RPMI7951 (cell line): ENCODE results near the gene DR1. TPM values are rescaled to one million over a fixed set of nuclear protein-coding genes. Genes with fewer than 3 reads are reported as not detected.

ENCODE experiments used
- DNase-seq: peaks from one replicate; pipeline ENCODE4 v3.0.0-alpha.2; 2012; ENCODE audit warnings: low read depth
- total RNA-seq: library from RNA; depleted of rRNA; stranded (reverse); fragments of >200 nt; shearing (Covaris generic); gene quantifications from 2 replicates; pipeline ENCODE4 v1.2.3, GENCODE V29; 2014; rRNA removed

Gene DR1
- 63.0 and 69.7 TPM in 2 replicates for total RNA-seq

DNA sequence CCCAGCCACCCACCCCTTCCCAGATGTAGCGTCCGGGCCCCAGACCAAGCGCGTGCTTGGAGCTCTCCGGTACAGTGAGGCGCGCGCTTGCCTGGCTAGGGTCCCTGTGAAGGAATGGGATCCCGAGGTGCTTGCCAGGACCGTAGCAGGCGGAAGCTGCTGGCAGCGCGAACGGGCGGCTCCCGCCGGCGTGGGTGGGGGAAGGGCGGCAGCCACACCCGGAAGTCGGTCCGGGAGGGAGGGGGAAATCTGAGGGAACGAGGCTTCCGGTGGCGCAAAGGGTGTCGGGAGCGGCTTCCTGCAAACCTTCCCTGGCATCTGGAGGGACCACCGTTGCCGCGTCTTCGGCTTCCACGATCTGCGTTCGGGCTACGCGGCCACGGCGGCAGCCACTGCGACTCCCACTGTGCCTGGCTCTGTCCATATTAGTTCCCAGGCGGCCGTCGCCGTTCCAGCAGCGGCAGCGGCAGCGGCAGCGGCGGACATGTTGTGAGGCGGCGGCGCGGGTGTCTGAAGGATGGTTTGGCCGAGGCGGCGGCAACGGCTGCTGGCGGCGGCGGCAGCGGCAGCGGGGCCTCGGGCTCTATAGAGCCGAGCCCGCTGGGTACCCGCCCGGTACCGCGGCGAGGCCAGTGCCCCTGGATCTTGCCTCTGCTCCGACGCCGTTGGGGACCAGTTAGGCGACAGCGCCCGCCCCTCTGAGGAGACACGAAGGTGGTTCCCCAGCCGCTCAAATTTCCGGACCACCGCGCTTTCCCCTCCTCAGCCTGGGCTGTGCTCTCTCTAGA, at the start of gene DR1:
TSS of gene DR1 (plus strand) at position 275 of the 788 bp plus-strand sequence. CDS start 739 bp downstream, outside the sequence.
- peak; percentile 93 for DNase-seq

- DNase-seq: no peak
These were observed 49.1 kb upstream of the DR1 start for GRCh38 chr1:93296555-93297154.

GRCh38 chr1:93301131-93301530, 44.6 kb upstream of the DR1 start:
- DNase-seq: no peak

DNA sequence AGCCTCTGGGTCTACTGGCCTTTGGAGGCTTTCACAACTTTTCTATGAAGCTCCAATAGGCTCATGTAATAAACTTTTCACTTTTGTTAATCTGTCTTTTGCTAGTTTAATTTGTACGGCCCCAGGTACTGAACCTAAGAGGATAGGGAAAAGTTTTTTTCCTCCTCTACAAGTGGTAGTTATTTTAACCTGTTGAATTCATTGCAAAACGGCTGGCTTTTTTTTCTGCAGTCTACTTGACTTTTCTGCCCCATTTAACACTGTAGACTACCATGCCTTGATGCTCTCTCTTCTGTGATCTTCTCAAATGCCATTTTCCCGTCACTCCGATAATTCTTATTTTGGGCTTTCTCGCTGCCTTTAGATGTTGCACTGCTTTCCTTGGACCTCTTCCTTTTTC, 43.6 kb upstream of the DR1 start:
- DNase-seq: no peak

DNA sequence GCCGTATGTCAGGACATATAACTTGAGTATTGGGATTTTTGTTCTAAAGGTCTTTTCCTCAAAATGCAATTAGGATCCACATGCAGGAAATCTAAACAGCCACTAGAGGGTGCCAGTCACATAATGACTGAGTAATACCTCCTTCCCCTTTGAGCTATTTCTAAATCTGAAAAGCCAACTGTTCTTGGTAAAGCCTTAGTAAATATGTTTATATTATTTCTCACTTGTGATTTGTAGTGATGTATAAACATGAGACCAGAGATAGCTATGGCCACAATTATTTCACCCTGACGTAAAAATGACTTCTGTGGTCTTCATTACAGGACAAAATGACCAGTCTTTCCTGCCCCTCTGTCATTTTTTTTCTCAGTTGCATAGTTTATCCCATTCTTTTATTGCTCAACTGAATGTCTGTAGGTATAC, 41.0 kb upstream of the DR1 start:
- DNase-seq: peak; percentile 63

DNA sequence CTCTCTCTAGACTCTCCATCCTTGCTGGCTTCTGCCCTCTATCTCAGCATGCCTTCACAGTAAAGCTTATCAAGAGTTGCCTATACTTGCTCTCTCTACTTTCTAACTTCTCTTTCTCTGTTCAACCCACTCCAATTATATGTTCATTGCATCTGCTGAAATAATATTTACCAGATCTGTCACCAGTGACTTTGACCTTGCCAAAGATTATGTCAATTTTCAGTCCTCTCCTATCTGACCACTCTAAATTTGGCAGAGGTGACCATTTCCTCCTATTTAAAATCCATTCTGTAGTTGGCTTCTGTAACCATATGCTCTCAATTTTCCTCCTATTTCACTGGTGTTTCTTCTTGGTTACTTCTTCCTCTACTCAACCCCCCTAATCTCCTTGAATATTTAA, 38.8 kb upstream of the DR1 start:
- no peak for DNase-seq

DNA sequence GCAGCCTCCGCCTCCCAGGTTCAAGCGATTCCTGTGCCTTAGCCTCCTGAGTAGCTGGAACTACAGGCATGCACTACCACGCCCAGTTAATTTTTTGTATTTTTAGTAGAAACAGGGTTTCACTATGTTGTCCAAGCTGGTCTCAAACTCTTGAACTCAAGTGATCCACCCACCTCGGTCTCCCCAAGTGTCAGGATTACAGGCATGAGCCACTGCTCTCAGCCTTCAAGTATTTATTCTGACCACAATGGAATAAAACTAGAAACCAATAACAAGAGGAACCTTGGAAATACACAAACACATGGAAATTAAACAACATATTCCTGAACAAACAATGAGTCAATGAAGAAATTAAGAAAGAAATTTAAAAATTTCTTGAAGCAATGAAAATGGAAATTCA, 32.7 kb upstream of the DR1 start:
- no peak for DNase-seq

- no peak for DNase-seq
These were observed 28.5 kb upstream of the DR1 start for GRCh38 chr1:93317207-93317606.

DNA sequence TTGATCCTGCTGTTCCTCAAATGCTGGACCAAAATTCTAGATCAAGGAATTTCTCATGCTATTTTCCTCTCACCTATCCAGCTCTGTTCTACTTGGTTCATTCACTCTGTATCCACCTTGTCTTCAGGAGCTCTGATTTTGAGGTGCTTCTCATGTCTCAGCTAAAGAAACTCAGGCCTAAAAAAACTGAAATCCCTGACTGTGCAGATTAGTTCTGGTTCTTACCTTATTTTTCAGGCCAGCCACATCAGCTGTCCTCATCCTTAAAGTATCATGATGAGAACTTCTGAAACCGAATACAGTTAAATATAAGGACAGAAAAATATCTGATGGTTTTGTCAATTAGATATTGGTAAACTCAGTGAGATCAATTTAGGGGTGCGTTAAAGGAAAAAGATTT, 27.8 kb upstream of the DR1 start:
- DNase-seq: no peak

GRCh38 chr1:93321720-93322119, 24.0 kb upstream of the DR1 start:
- no peak for DNase-seq

DNA sequence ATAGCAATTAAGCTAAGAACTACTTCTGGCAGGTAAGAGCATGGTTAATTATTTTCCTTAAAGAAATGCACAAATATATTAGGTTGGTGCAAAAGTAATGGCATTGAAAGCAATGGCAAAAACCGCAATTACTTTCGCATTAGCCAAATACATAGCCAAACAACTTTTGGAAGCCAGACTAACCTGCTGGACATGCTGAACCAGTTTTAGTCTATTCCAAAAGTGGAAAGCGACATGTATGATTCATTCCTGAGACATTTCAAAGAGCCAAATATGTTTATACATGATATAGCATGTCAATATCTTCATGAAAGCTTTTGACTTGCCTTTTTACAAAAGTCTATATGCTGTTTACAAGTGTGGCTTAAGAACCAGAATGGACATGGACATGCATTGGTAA, 23.4 kb upstream of the DR1 start:
- DNase-seq: no peak

DNA sequence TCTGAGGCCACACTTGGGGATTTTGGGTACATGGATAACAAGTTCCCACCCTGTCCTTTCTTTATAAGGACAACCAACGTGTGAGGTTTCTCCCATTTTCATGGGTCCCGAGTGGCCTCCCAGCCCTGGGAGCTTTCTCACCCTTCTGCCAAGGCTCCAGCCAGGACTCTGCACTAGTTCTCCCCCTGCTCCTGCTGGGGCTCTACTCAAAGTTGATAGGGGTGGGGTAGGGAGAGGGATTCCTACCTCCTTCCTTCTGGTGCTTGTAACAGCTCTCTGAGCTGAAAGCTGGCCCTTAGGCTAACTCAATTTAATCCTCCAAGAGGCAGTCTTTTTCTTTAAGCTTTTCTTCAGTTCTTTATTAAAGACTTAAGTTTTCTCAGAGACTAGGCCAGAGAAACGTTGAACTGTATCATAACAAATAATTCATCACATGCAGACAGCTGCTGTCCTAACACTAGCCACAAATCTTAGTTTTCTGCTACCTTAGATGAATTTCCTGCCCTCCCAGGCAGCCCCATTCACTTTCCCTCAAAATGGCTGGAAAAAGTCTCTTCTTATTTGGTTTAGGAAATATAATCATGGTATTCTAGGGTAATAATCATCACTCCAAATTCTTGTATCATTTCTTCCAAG, 22.4 kb upstream of the DR1 start:
- DNase-seq: no peak

GRCh38 chr1:93324486-93325464, 20.9 kb upstream of the DR1 start:
- peak; percentile 46 for DNase-seq

- peak; percentile 62 for DNase-seq
These were observed 16.6 kb upstream of the DR1 start for GRCh38 chr1:93328809-93329760.

DNA sequence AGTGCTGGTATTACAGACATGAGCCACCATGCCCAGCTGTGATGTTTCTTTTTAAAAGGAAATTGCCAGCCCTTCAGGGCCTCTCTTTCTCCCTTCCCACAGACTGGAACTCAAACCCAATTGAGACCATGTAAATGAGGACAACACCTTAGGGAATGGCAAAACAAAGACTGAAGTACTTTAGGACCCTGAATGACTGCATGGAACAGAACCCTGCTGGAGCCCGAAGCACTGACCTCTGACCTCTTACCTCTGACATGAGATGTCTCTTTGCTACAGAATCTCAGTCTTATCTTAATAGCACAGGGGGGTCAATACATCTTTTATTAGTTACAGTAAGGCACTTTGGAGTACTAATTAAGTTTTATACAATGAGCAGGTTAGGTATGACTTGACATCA, 15.5 kb upstream of the DR1 start:
- DNase-seq: no peak

GRCh38 chr1:93330617-93331016, 15.1 kb upstream of the DR1 start:
- no peak for DNase-seq

- no peak for DNase-seq
These were observed 14.3 kb upstream of the DR1 start for GRCh38 chr1:93331412-93331811.

GRCh38 chr1:93332368-93332767, 13.3 kb upstream of the DR1 start:
- no peak for DNase-seq

- peak; percentile 87 for DNase-seq
These were observed 7.1 kb upstream of the DR1 start for GRCh38 chr1:93338387-93339146.

DNA sequence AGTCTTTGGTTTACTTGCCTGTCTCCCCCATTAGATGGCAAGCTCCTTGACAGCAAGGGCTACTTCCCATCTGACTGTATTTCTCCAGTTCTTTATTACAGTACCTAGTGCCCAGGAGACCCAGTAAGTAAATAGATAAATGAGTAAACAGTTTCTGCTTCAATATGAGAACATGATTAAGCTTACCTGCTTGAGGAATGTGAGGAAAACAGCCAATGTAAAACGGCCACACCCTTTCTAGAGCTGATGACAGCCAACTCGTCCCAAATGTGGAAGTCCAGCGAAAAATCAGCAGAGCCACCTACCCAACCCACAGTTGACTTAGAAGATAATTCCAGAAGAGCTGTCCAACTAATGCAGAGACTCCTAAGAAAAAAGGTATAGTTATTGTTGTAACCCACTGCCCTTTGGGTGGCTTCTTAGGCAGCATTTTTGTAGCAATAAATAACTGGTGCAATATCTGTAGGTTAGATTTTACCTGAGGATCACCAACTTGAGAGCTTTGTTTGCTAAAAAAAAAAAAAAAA, 6.5 kb upstream of the DR1 start:
- no peak for DNase-seq
